Placental pericyte (primary cell): ENCODE results near the gene MARVELD2. TPM values are rescaled to one million over a fixed set of nuclear protein-coding genes. Genes with fewer than 3 reads are reported as not detected.

Experiments
- small RNA-seq: library from RNA; depleted of rRNA; stranded (forward); fragments of <200 nt; gene quantifications from one replicate; pipeline ENCODE3, GENCODE V24; 2012; ENCODE audit warnings: low replicate concordance
- total RNA-seq: library from RNA; depleted of rRNA; stranded (reverse); fragments of >200 nt; gene quantifications from 2 replicates; pipeline ENCODE4 v1.2.3, GENCODE V29; 2012

Gene MARVELD2
- total RNA-seq = 1.0 and 1.1 TPM in 2 replicates

GRCh38 chr5:69414885-69415583 lies at the start of gene MARVELD2:
MARVELD2 (plus strand) TSS chr5:69415116; CDS start chr5:69419386, 4,270 bp downstream.

GRCh38 chr5:69369340-69370121 lies 45.4 kb upstream of the MARVELD2 start, which contains the start of the genes AK6, RAD17 and TAF9:
AK6 (minus strand) TSS chr5:69369520; CDS start chr5:69369490, 30 bp downstream.
RAD17 (plus strand) TSS chr5:69369818; CDS start chr5:69372209, 2,391 bp downstream.
TAF9 (minus strand) TSS chr5:69369520; CDS start chr5:69365737, 3,783 bp downstream.

GRCh38 chr5:69492391-69492922 lies 77.5 kb downstream of the MARVELD2 start, which contains the start of gene OCLN:
OCLN (plus strand) TSS chr5:69492790; CDS start chr5:69504245, 11,455 bp downstream.

Small RNA genes within 50 kb of the gene (small RNA-seq; reads per million reads assigned to genes)
- gene RN7SL616P (not detected), gene RPS27P14 (not detected)

Other genes with a start within 250 kb of the MARVELD2 start
- 14.2 and 218 TPM in 2 replicates for gene CCNB1, start 248.0 kb upstream of the MARVELD2 start, total RNA-seq
- gene CENPH, start 225.5 kb upstream of the MARVELD2 start, total RNA-seq = 3.3 and 13.0 TPM in 2 replicates
- 36.8 and 44.2 TPM in 2 replicates for gene CDK7, start 180.2 kb upstream of the MARVELD2 start, total RNA-seq
- 1.5 and 3.0 TPM in 2 replicates for gene CCDC125, start 82.3 kb upstream of the MARVELD2 start, total RNA-seq
- 17.6 and 25.4 TPM in 2 replicates for gene AK6, start 45.6 kb upstream of the MARVELD2 start, total RNA-seq
- 64.9 and 79.7 TPM in 2 replicates for gene TAF9, start 45.6 kb upstream of the MARVELD2 start, total RNA-seq
- 20.1 and 23.2 TPM in 2 replicates for gene RAD17, start 45.3 kb upstream of the MARVELD2 start, total RNA-seq
- gene OCLN, start 77.7 kb downstream of the MARVELD2 start, total RNA-seq = 1.1 and 1.3 TPM in 2 replicates
- gene GTF2H2C, start 145.1 kb downstream of the MARVELD2 start, total RNA-seq = 26.9 and 43.1 TPM in 2 replicates